HEK293T (cell line): ENCODE measurements around the gene TMEM135.

ENCODE experiments used
- BHLHE40 ChIP-seq: fragments of 450-650 bp; IDR thresholded peaks from 2 replicates; pipeline ENCODE4 v1.6.1; 2016; ENCODE audit warnings: mild to moderate bottlenecking, moderate library complexity, borderline replicate concordance
- CTBP1 ChIP-seq: fragments of 450-650 bp; IDR thresholded peaks from 2 replicates; pipeline ENCODE4 v1.6.1; 2016; ENCODE audit warnings: borderline replicate concordance
- FOXA1 ChIP-seq: fragments of 450-650 bp; IDR thresholded peaks from 2 replicates; pipeline ENCODE4 v1.6.1; 2016; ENCODE audit warnings: mild to moderate bottlenecking
- FOXK2 ChIP-seq: fragments of 450-650 bp; IDR thresholded peaks from 2 replicates; pipeline ENCODE4 v1.6.1; 2016; ENCODE audit warnings: mild to moderate bottlenecking
- FOXM1 ChIP-seq: fragments of 450-650 bp; IDR thresholded peaks from 2 replicates; pipeline ENCODE4 v1.6.1; 2017; ENCODE audit warnings: mild to moderate bottlenecking, borderline replicate concordance
- LEF1 ChIP-seq: fragments of 450-650 bp; IDR thresholded peaks from 2 replicates; pipeline ENCODE4 v1.6.1; 2017; ENCODE audit warnings: mild to moderate bottlenecking, borderline replicate concordance
- NFRKB ChIP-seq: fragments of 450-650 bp; IDR thresholded peaks from 2 replicates; pipeline ENCODE4 v1.6.1; 2016; ENCODE audit warnings: mild to moderate bottlenecking, moderate library complexity
- SP1 ChIP-seq: fragments of 450-650 bp; IDR thresholded peaks from 2 replicates; pipeline ENCODE4 v1.6.1; 2017
- SUZ12 ChIP-seq: fragments of 450-650 bp; IDR thresholded peaks from 2 replicates; pipeline ENCODE4 v1.6.1; 2016; ENCODE audit warnings: mild to moderate bottlenecking
- TARDBP ChIP-seq: fragments of 450-650 bp; IDR thresholded peaks from 2 replicates; pipeline ENCODE4 v1.6.1; 2016
- ZNF384 ChIP-seq: fragments of 450-650 bp; IDR thresholded peaks from 2 replicates; pipeline ENCODE4 v1.6.1; 2016

DNA sequence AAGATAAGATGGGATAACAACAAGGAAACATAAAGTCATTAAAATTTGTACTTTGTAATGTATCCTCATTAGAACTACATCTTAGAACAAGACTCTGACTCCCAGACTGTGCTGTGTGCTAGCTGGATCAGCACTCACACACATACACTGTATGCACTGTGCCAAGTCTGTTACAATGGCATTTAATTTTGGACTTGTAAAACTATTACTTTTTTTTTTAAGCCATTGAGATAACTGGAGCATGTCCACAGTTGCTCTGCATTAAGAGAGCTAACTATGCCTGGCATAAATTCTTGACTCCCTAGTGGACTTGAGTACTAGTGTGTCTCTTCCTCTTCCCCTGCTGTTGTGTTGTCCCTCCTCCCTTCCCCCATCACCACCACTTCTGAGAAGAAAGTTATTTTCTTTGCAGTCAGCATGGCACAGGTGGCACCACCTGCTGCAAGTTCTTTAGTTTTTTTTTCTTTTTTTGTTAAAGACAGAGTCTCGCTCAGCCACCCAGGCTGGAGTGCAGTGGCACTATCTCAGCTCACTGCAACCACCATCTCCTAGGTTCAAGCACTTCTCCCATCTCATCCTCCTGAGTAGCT, 268.6 kb downstream of the TMEM135 start:
- no peak for TF ChIP-seq FOXM1
- TF ChIP-seq BHLHE40, result no peak
- no peak for TF ChIP-seq TARDBP
- no peak for TF ChIP-seq SUZ12
- TF ChIP-seq CTBP1, result no peak
- no peak for TF ChIP-seq NFRKB
- no peak for TF ChIP-seq FOXA1
- TF ChIP-seq SP1, result no peak
- no peak for TF ChIP-seq FOXK2
- TF ChIP-seq ZNF384, result no peak
- no peak for TF ChIP-seq LEF1
